Coronary artery (tissue), 2 donors: ENCODE results near the gene COL11A2.
A peak's percentile ranks its signal among the peaks of the same experiment; 100 is the strongest.
"Not testable (repeated sequence)": the region's sequence is repeated elsewhere in the genome, so short reads cannot be mapped to it uniquely, and the experiment has no call there.

ENCODE experiments used
- DNase-seq: peaks from one replicate; pipeline ENCODE4 v3.0.0-alpha.2; 2017; ENCODE audit warnings: low spot score
- H3K27ac ChIP-seq, 2 donors: fragments of 200-600 bp; sonication (generic); one replicate each; pipeline ENCODE4 v1.5.1; 2016 to 2019
- H3K4me3 ChIP-seq: fragments of 200-600 bp; sonication (generic); 2 replicates; pipeline ENCODE4 v1.5.1; 2016; ENCODE audit warnings: mild to moderate bottlenecking, moderate library complexity
- CTCF ChIP-seq: fragments of 200-600 bp; sonication (generic); IDR thresholded peaks from one replicate; pipeline ENCODE4 v1.5.1; 2019; ENCODE audit warnings: antibody characterized with exemption

The COL11A2 gene

GRCh38 chr6:33160728-33161344 is 31.4 kb downstream of the COL11A2 start:
- TF ChIP-seq CTCF: no peak
- DNase-seq: no peak
- H3K4me3 ChIP-seq: peak overlapping the region; percentile 65
- peak overlapping the region in 1 of 2 donors; percentile 75 for H3K27ac ChIP-seq

- Histone ChIP-seq H3K27ac (no peak overlapping the region), H3K4me3 (no peak overlapping the region)
- no peak for TF ChIP-seq CTCF
- no peak for DNase-seq
These were observed 32.2 kb downstream of the COL11A2 start for GRCh38 chr6:33160096-33160495.

GRCh38 chr6:33156964-33157363 is 35.3 kb downstream of the COL11A2 start:
- no peak overlapping the region for H3K27ac ChIP-seq
- H3K4me3 ChIP-seq: no peak overlapping the region
- no peak for DNase-seq
- no peak for TF ChIP-seq CTCF

GRCh38 chr6:33156561-33156960 is 35.7 kb downstream of the COL11A2 start:
- Histone ChIP-seq H3K27ac (no peak overlapping the region), H3K4me3 (no peak overlapping the region)
- no peak for DNase-seq
- TF ChIP-seq CTCF: no peak

- no peak for DNase-seq
- no peak overlapping the region for H3K27ac ChIP-seq
- H3K4me3 ChIP-seq: no peak overlapping the region
- TF ChIP-seq CTCF: no peak
These were observed 37.9 kb downstream of the COL11A2 start for GRCh38 chr6:33154349-33154748.

GRCh38 chr6:33151050-33151449 is 41.2 kb downstream of the COL11A2 start:
- H3K4me3 ChIP-seq: no peak overlapping the region
- no peak for TF ChIP-seq CTCF
- no peak overlapping the region for H3K27ac ChIP-seq
- no peak for DNase-seq

- H3K4me3 ChIP-seq, DNase-seq, H3K27ac ChIP-seq: not testable (repeated sequence)
These were observed 41.7 kb downstream of the COL11A2 start for GRCh38 chr6:33150560-33150959.
